Activated naive CD8-positive, alpha-beta T cell (primary cell): Measurements from ENCODE around the gene PLA2G5.

Experiments
- H3K27ac Mint-ChIP-seq: one replicate; pipeline ENCODE4 v1.8.0; 2021; ENCODE audit warnings: mixed read lengths
- H3K27me3 Mint-ChIP-seq: one replicate; pipeline ENCODE4 v1.8.0; 2021; ENCODE audit warnings: mixed read lengths
- H3K36me3 Mint-ChIP-seq: one replicate; pipeline ENCODE4 v1.8.0; 2021; ENCODE audit warnings: mixed read lengths
- H3K4me1 Mint-ChIP-seq: one replicate; pipeline ENCODE4 v1.8.0; 2021; ENCODE audit warnings: low read depth, mixed read lengths
- H3K4me3 Mint-ChIP-seq: one replicate; pipeline ENCODE4 v1.8.0; 2021; ENCODE audit warnings: mild to moderate bottlenecking, mixed read lengths
- H3K9me3 Mint-ChIP-seq: one replicate; pipeline ENCODE4 v1.8.0; 2021; ENCODE audit warnings: low read depth, mixed read lengths

PLA2G5 gene

GRCh38 chr1:20137604-20138003 is 67.6 kb downstream of the PLA2G5 start:
- no peak overlapping the region for H3K4me3 Mint-ChIP-seq
- no peaks in the 10 kb centered on the region for H3K9me3 Mint-ChIP-seq
- no peaks in the 10 kb centered on the region for H3K4me1 Mint-ChIP-seq
- H3K36me3 Mint-ChIP-seq, result no peaks in the 10 kb centered on the region
- H3K27me3 Mint-ChIP-seq, result peaks cover 7% of the 10 kb centered on the region
- H3K27ac Mint-ChIP-seq, result no peak overlapping the region

- Mint-ChIP-seq H3K36me3 (no peaks in the 10 kb centered on the region), H3K9me3 (no peaks in the 10 kb centered on the region), H3K27me3 (peaks cover 6% of the 10 kb centered on the region), H3K4me3 (no peak overlapping the region), H3K27ac (no peak overlapping the region), H3K4me1 (no peaks in the 10 kb centered on the region)
Observed at GRCh38 chr1:20138346-20138745, 68.4 kb downstream of the PLA2G5 start.

GRCh38 chr1:20138961-20139550 is 69.1 kb downstream of the PLA2G5 start, which contains the start of gene PLA2G2F:
PLA2G2F (plus strand) TSS chr1:20139323; CDS start chr1:20139428, 105 bp downstream.
- H3K36me3 Mint-ChIP-seq, result no peaks in the 10 kb centered on the region
- no peak within 1 kb of the TSS for H3K27ac Mint-ChIP-seq
- no peaks in the 10 kb centered on the region for H3K4me1 Mint-ChIP-seq
- no peak within 1 kb of the TSS for H3K4me3 Mint-ChIP-seq
- H3K9me3 Mint-ChIP-seq, result no peaks in the 10 kb centered on the region
- H3K27me3 Mint-ChIP-seq, result peaks cover 4% of the 10 kb centered on the region

GRCh38 chr1:20139776-20140612 is 70.0 kb downstream of the PLA2G5 start:
- Mint-ChIP-seq H3K36me3 (no peaks in the 10 kb centered on the region), H3K4me1 (no peaks in the 10 kb centered on the region), H3K27ac (no peak overlapping the region), H3K4me3 (no peak overlapping the region), H3K27me3 (peaks cover 2% of the 10 kb centered on the region), H3K9me3 (no peaks in the 10 kb centered on the region)

GRCh38 chr1:20141001-20141400 is 71.0 kb downstream of the PLA2G5 start:
- H3K36me3 Mint-ChIP-seq, result no peaks in the 10 kb centered on the region
- peaks cover 2% of the 10 kb centered on the region for H3K27me3 Mint-ChIP-seq
- no peak overlapping the region for H3K4me3 Mint-ChIP-seq
- no peaks in the 10 kb centered on the region for H3K9me3 Mint-ChIP-seq
- H3K4me1 Mint-ChIP-seq, result no peaks in the 10 kb centered on the region
- no peak overlapping the region for H3K27ac Mint-ChIP-seq

- Mint-ChIP-seq H3K36me3 (no peaks in the 10 kb centered on the region), H3K9me3 (no peaks in the 10 kb centered on the region), H3K27me3 (peaks cover 2% of the 10 kb centered on the region), H3K27ac (no peak overlapping the region), H3K4me1 (no peaks in the 10 kb centered on the region), H3K4me3 (no peak overlapping the region)
Observed at GRCh38 chr1:20141466-20141865, 71.5 kb downstream of the PLA2G5 start.
